ENCODE results near the gene NT5DC1. TPM values are rescaled to one million over a fixed set of nuclear protein-coding genes. Genes with fewer than 3 reads are reported as not detected.

Gene NT5DC1
- total and polyA plus RNA-seq, 2 experiments from 2014 or later: 27.0 to 29.8 TPM

DNA sequence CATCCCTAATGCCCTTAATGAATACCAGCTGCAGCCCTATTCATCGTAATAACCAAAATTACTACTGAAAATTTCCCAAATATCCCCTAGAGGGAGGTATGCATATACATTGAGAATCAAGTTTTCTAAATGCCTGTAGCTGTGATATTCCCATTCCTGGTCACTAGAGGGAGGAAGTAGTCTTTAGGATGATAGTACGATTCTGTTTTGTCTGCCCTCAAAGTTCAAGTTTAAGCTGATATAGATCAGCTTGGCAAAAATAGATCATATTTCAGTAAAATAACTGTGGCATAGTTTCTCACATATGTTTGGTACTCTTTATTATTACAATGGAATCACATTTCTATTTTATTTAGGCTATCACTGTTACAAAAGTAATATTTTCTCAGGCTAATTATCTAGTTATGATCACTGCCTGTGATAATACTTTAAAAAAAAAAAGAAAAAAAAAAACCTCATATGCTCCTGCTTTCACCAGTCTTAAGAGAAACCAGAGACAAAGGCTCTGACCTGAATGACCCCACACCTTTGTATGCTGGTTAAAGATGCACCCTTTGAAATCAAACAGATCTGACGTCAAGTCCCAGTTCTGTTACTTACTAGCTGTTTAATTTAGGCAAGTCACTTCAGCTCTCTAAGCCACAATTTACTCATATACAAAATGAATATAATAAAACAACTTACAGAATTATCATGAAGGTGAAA, 168.1 kb downstream of the NT5DC1 start:
- H3K36me3 Mint-ChIP-seq (ENCODE audit: low read depth): peaks cover 8% of the 10 kb centered on the region; the same call in 1 of the 3 replicates
- Histone ChIP-seq H2AFZ (no peak overlapping the region), H3K79me2 (replicated peaks; ENCODE audit: insufficient read depth) (no peaks in the 10 kb centered on the region), H3K9me2 (ENCODE audit: insufficient read depth) (no peaks in the 10 kb centered on the region), H3K4me3 (no peak overlapping the region), H3K27me3 (ENCODE audit: insufficient read depth) (no peaks in the 10 kb centered on the region), H3K4me2 (no peak overlapping the region), H3K27ac (ENCODE audit: low read depth) (no peak overlapping the region), H4K20me1 (replicated peaks; ENCODE audit: insufficient read depth) (no peaks in the 10 kb centered on the region), H3F3A (replicated peaks; ENCODE audit: low read depth) (no peaks in the 10 kb centered on the region), H3K36me3 (ENCODE audit: insufficient read depth) (no peaks in the 10 kb centered on the region), H3K4me1 (ENCODE audit: insufficient read depth) (peaks cover 28% of the 10 kb centered on the region)
- H3K4me3 Mint-ChIP-seq: no peak overlapping the region
- H3K27me3 Mint-ChIP-seq (ENCODE audit: insufficient read depth, low read depth, poor library complexity): no peaks in the 10 kb centered on the region
- ATAC-seq: peak; percentile 74
- no peak for TF ChIP-seq EZH2 (IDR thresholded peaks at IDR 0.05; ENCODE audit: low read depth, unreplicated experiment)
- TF ChIP-seq, protein P1, sequence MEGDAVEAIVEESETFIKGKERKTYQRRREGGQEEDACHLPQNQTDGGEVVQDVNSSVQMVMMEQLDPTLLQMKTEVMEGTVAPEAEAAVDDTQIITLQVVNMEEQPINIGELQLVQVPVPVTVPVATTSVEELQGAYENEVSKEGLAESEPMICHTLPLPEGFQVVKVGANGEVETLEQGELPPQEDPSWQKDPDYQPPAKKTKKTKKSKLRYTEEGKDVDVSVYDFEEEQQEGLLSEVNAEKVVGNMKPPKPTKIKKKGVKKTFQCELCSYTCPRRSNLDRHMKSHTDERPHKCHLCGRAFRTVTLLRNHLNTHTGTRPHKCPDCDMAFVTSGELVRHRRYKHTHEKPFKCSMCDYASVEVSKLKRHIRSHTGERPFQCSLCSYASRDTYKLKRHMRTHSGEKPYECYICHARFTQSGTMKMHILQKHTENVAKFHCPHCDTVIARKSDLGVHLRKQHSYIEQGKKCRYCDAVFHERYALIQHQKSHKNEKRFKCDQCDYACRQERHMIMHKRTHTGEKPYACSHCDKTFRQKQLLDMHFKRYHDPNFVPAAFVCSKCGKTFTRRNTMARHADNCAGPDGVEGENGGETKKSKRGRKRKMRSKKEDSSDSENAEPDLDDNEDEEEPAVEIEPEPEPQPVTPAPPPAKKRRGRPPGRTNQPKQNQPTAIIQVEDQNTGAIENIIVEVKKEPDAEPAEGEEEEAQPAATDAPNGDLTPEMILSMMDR (conservative IDR thresholded peaks at IDR 0.05; ENCODE audit: low read depth in 2 of 2): peak; percentile 90 to 98
- no peaks in the 10 kb centered on the region for H3K9me3 Mint-ChIP-seq
- peaks cover 35% of the 10 kb centered on the region for H3K4me1 Mint-ChIP-seq
- peak; percentile 85 for DNase-seq (ENCODE audit: low spot score)
- H3K27ac Mint-ChIP-seq: no peak overlapping the region

DNA sequence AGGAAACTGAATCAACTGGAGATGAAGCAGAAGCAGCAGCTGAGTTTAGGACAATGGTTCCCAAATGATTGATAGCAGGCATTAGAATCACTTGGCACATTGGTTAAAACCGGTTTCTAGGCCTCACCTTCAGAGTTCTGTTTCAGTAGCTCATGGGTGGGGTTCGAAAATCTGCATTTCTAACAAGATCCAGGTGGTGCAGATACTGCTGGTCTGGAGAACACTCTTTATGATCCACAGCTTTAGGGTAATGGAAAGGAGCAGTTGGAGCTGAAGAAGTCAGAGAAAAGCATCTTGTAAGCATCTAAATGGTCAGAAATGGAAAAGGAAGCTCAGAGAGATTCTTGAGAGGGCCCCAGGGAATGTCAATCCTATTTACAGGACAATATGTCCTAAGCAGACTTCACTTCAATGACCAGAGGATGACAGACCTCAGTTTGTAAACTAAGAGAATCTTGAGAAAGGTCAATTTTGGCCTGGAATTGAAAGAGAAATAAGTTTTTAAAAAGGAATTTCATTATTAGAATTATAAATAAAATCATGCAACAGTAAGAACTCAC, 170.6 kb downstream of the NT5DC1 start:
- peaks cover 9% of the 10 kb centered on the region; the same call in 2 of the 3 replicates for H3K36me3 Mint-ChIP-seq (ENCODE audit: low read depth)
- H4K20me1 ChIP-seq (replicated peaks; ENCODE audit: insufficient read depth): no peaks in the 10 kb centered on the region; the same call in 1 of the 2 replicates
- H3K27ac ChIP-seq (ENCODE audit: low read depth): peak overlapping the region; percentile 35; the same call in 1 of the 2 replicates
- no peaks in the 10 kb centered on the region for H3K27me3 ChIP-seq (ENCODE audit: insufficient read depth)
- H3F3A ChIP-seq (replicated peaks; ENCODE audit: low read depth): no peaks in the 10 kb centered on the region
- H3K27me3 Mint-ChIP-seq (ENCODE audit: insufficient read depth, low read depth, poor library complexity): peaks cover 2% of the 10 kb centered on the region
- peaks cover 41% of the 10 kb centered on the region for H3K4me1 Mint-ChIP-seq
- peak overlapping the region; percentile 44 for H3K4me2 ChIP-seq
- H3K4me1 ChIP-seq (ENCODE audit: insufficient read depth): peaks cover 34% of the 10 kb centered on the region
- H3K4me3 Mint-ChIP-seq: peak overlapping the region; percentile 42
- H3K36me3 ChIP-seq (ENCODE audit: insufficient read depth): no peaks in the 10 kb centered on the region
- peak overlapping the region; percentile 12 for H3K4me3 ChIP-seq
- H3K9me2 ChIP-seq (ENCODE audit: insufficient read depth): no peaks in the 10 kb centered on the region
- H3K9me3 Mint-ChIP-seq: no peaks in the 10 kb centered on the region
- peak; percentile 52 for DNase-seq (ENCODE audit: low spot score)
- H2AFZ ChIP-seq: no peak overlapping the region
- ATAC-seq: peak; percentile 73
- H3K79me2 ChIP-seq (replicated peaks; ENCODE audit: insufficient read depth): peaks cover 20% of the 10 kb centered on the region
- peak overlapping the region; percentile 75 for H3K27ac Mint-ChIP-seq
- TF ChIP-seq STAT1 (IDR thresholded peaks at IDR 0.05; ENCODE audit: unreplicated experiment) (no peak), ZNF114 (CRISPR knock-in tag; IDR thresholded peaks at IDR 0.05) (no peak), EZH2phosphoT487 (IDR thresholded peaks at IDR 0.05; ENCODE audit: unreplicated experiment) (no peak)
- TF ChIP-seq, protein P2, sequence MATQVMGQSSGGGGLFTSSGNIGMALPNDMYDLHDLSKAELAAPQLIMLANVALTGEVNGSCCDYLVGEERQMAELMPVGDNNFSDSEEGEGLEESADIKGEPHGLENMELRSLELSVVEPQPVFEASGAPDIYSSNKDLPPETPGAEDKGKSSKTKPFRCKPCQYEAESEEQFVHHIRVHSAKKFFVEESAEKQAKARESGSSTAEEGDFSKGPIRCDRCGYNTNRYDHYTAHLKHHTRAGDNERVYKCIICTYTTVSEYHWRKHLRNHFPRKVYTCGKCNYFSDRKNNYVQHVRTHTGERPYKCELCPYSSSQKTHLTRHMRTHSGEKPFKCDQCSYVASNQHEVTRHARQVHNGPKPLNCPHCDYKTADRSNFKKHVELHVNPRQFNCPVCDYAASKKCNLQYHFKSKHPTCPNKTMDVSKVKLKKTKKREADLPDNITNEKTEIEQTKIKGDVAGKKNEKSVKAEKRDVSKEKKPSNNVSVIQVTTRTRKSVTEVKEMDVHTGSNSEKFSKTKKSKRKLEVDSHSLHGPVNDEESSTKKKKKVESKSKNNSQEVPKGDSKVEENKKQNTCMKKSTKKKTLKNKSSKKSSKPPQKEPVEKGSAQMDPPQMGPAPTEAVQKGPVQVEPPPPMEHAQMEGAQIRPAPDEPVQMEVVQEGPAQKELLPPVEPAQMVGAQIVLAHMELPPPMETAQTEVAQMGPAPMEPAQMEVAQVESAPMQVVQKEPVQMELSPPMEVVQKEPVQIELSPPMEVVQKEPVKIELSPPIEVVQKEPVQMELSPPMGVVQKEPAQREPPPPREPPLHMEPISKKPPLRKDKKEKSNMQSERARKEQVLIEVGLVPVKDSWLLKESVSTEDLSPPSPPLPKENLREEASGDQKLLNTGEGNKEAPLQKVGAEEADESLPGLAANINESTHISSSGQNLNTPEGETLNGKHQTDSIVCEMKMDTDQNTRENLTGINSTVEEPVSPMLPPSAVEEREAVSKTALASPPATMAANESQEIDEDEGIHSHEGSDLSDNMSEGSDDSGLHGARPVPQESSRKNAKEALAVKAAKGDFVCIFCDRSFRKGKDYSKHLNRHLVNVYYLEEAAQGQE (IDR thresholded peaks at IDR 0.05; ENCODE audit: unreplicated experiment): no peak
- TF ChIP-seq, protein P3, sequence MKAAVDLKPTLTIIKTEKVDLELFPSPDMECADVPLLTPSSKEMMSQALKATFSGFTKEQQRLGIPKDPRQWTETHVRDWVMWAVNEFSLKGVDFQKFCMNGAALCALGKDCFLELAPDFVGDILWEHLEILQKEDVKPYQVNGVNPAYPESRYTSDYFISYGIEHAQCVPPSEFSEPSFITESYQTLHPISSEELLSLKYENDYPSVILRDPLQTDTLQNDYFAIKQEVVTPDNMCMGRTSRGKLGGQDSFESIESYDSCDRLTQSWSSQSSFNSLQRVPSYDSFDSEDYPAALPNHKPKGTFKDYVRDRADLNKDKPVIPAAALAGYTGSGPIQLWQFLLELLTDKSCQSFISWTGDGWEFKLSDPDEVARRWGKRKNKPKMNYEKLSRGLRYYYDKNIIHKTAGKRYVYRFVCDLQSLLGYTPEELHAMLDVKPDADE (IDR thresholded peaks at IDR 0.05): no peak

Data from GM23338 (cell line).